Ramos (cell line): ENCODE measurements around the gene ROBO4.

Experiments used
- in situ Hi-C: fragments of 300-500 bp; cut with MboI; formaldehyde crosslinking; loops from one replicate; pipeline ENCODE4 v1.14.3; 2022; ENCODE audit warnings: low sequenced_read_pairs; ENCODE audit not compliant: unreplicated experiment

The ROBO4 gene

GRCh38 chr11:124920356-124920755 is 22.7 kb upstream of the ROBO4 start:
- in situ Hi-C loops = no loop called here

GRCh38 chr11:124919898-124920297 is 22.2 kb upstream of the ROBO4 start:
- in situ Hi-C loops = no loop called here

- in situ Hi-C loops = no loop called here
These were observed 21.3 kb upstream of the ROBO4 start, which contains the start of gene HEPN1 for GRCh38 chr11:124918950-124919349. TSS of gene HEPN1 (plus strand) at chr11:124919250.

GRCh38 chr11:124917115-124917637 is 19.5 kb upstream of the ROBO4 start:
- in situ Hi-C loops = no loop called here

- in situ Hi-C loops = no loop called here
These were observed 18.7 kb upstream of the ROBO4 start for GRCh38 chr11:124916370-124916710.

- in situ Hi-C loops = no loop called here
These were observed 18.1 kb upstream of the ROBO4 start for GRCh38 chr11:124915541-124916369.

GRCh38 chr11:124902616-124903015 is 5.0 kb upstream of the ROBO4 start:
- in situ Hi-C loops = no loop called here

GRCh38 chr11:124900464-124900863 is 2.8 kb upstream of the ROBO4 start:
- in situ Hi-C loops = no loop called here

GRCh38 chr11:124899383-124900145 is 1.9 kb upstream of the ROBO4 start:
- in situ Hi-C loops = no loop called here

GRCh38 chr11:124898711-124899110 is 1.0 kb upstream of the ROBO4 start:
- in situ Hi-C loops = no loop called here

GRCh38 chr11:124898263-124898680 is 607 bp upstream of the ROBO4 start:
- in situ Hi-C loops = no loop called here

GRCh38 chr11:124896821-124897391 is 759 bp downstream of the ROBO4 start:
- in situ Hi-C loops = no loop called here

- in situ Hi-C loops = no loop called here
These were observed 1.5 kb downstream of the ROBO4 start for GRCh38 chr11:124896071-124896750.

GRCh38 chr11:124895471-124895971 is 2.1 kb downstream of the ROBO4 start:
- in situ Hi-C loops = no loop called here

GRCh38 chr11:124894606-124895430 is 2.8 kb downstream of the ROBO4 start:
- in situ Hi-C loops = no loop called here

GRCh38 chr11:124893781-124894401 is 3.8 kb downstream of the ROBO4 start:
- in situ Hi-C loops = no loop called here

GRCh38 chr11:124892750-124893454 is 4.8 kb downstream of the ROBO4 start:
- in situ Hi-C loops = no loop called here

GRCh38 chr11:124892146-124892545 is 5.5 kb downstream of the ROBO4 start:
- in situ Hi-C loops = no loop called here
